WTC11 (cell line): ENCODE data around the gene EHBP1. TPM values are rescaled to one million over a fixed set of nuclear protein-coding genes. Genes with fewer than 3 reads are reported as not detected.

Source experiments
- ATAC-seq: fragments of 200-7000 bp; cut with Tn5 transposase; 2 replicates; pipeline ENCODE4 v1.10.0; 2021; ENCODE audit warnings: mild to moderate bottlenecking, moderate library complexity
- CTCF ChIA-PET: fragments of 300-600 bp; sonication (Branson Sonifier 250); formaldehyde crosslinking; loops from one replicate; lab custom pipeline; 2021; ENCODE audit warnings: antibody characterized with exemption; lab: Charles Lee
- POLR2A ChIA-PET: fragments of 350-600 bp; sonication (Branson Sonifier 250); formaldehyde crosslinking; loops from one replicate; lab custom pipeline; 2021; ENCODE audit warnings: antibody characterized with exemption; lab: Charles Lee
- DNase-seq: peaks from one replicate; pipeline ENCODE4 v3.0.0; 2021; ENCODE audit warnings: low spot score
- H3K27ac Mint-ChIP-seq: 2 replicates; pipeline ENCODE4 v1.8.0; 2021; ENCODE audit warnings: mixed read lengths
- H3K27me3 Mint-ChIP-seq: 2 replicates; pipeline ENCODE4 v1.8.0; 2021; ENCODE audit warnings: low read depth, mild to moderate bottlenecking, moderate library complexity, mixed read lengths
- H3K36me3 Mint-ChIP-seq: 2 replicates; pipeline ENCODE4 v1.8.0; 2021; ENCODE audit warnings: mixed read lengths
- H3K4me1 Mint-ChIP-seq: 2 replicates; pipeline ENCODE4 v1.8.0; 2022; ENCODE audit warnings: mixed read lengths
- H3K4me3 Mint-ChIP-seq: 2 replicates; pipeline ENCODE4 v1.8.0; 2021; ENCODE audit warnings: mild to moderate bottlenecking, moderate library complexity, mixed read lengths
- H3K9me3 Mint-ChIP-seq: 2 replicates; pipeline ENCODE4 v1.8.0; 2021; ENCODE audit warnings: mixed read lengths
- AFF4 ChIP-seq: sonication (generic); formaldehyde crosslinking; IDR thresholded peaks from 2 replicates; pipeline ENCODE4 v1.8.1; 2023; ENCODE audit warnings: mild to moderate bottlenecking, missing genetic modification reagents, borderline replicate concordance
- ATF1 ChIP-seq: sonication (generic); formaldehyde crosslinking; IDR thresholded peaks from 2 replicates; pipeline ENCODE4 v1.8.1; 2023; ENCODE audit warnings: mild to moderate bottlenecking, moderate library complexity, missing genetic modification reagents
- CDX4 ChIP-seq: fragments of 250-450 bp; sonication (Bioruptor Pico); IDR thresholded peaks from 2 replicates; pipeline ENCODE4 v1.9.0; 2021; ENCODE audit warnings: moderate library complexity, mild to moderate bottlenecking, inconsistent platforms, borderline replicate concordance
- CREB1 ChIP-seq: sonication (generic); formaldehyde crosslinking; IDR thresholded peaks from 2 replicates; pipeline ENCODE4 v1.8.0; 2023; ENCODE audit warnings: mild to moderate bottlenecking, missing genetic modification reagents
- ESRRA ChIP-seq: sonication (generic); formaldehyde crosslinking; IDR thresholded peaks from 2 replicates; pipeline ENCODE4 v1.8.1; 2022; ENCODE audit warnings: mild to moderate bottlenecking, missing genetic modification reagents, borderline replicate concordance
- GABPB1 ChIP-seq: sonication (generic); formaldehyde crosslinking; IDR thresholded peaks from 2 replicates; pipeline ENCODE4 v1.8.1; 2023; ENCODE audit warnings: mild to moderate bottlenecking, missing genetic modification reagents
- NFE2L1 ChIP-seq: sonication (generic); formaldehyde crosslinking; IDR thresholded peaks from 2 replicates; pipeline ENCODE4 v1.8.1; 2023; ENCODE audit warnings: missing genetic modification reagents
- NR3C1 ChIP-seq: sonication (generic); formaldehyde crosslinking; conservative IDR thresholded peaks from 2 replicates; pipeline ENCODE4 v1.8.1; 2023; ENCODE audit warnings: low read depth, mild to moderate bottlenecking, missing genetic modification reagents
- OVOL2 ChIP-seq: fragments of 250-450 bp; sonication (Bioruptor Pico); IDR thresholded peaks from 2 replicates; pipeline ENCODE4 v1.9.0; 2021; ENCODE audit warnings: mild to moderate bottlenecking, borderline replicate concordance
- PRDM15 ChIP-seq: sonication (generic); formaldehyde crosslinking; IDR thresholded peaks from 2 replicates; pipeline ENCODE4 v1.8.0; 2022; ENCODE audit warnings: missing genetic modification reagents
- SMAD4 ChIP-seq: sonication (generic); formaldehyde crosslinking; IDR thresholded peaks from 2 replicates; pipeline ENCODE4 v1.8.0; 2022; ENCODE audit warnings: mild to moderate bottlenecking, missing genetic modification reagents
- SP1 ChIP-seq: sonication (generic); formaldehyde crosslinking; conservative IDR thresholded peaks from 2 replicates; pipeline ENCODE4 v1.8.1; 2022; ENCODE audit warnings: missing genetic modification reagents
- TCF7 ChIP-seq: sonication (generic); formaldehyde crosslinking; IDR thresholded peaks from 2 replicates; pipeline ENCODE4 v1.8.0; 2022; ENCODE audit warnings: mild to moderate bottlenecking, low read depth, missing genetic modification reagents, moderate library complexity
- TEAD1 ChIP-seq: sonication (generic); formaldehyde crosslinking; IDR thresholded peaks from 2 replicates; pipeline ENCODE4 v1.8.0; 2022; ENCODE audit warnings: mild to moderate bottlenecking, missing genetic modification reagents
- TP53 ChIP-seq: sonication (generic); formaldehyde crosslinking; IDR thresholded peaks from 2 replicates; pipeline ENCODE4 v1.8.1; 2023; ENCODE audit warnings: mild to moderate bottlenecking, missing genetic modification reagents
- ZBTB21 ChIP-seq: sonication (generic); formaldehyde crosslinking; IDR thresholded peaks from 2 replicates; pipeline ENCODE4 v1.8.1; 2023; ENCODE audit warnings: mild to moderate bottlenecking, missing genetic modification reagents, borderline replicate concordance
- ZNF121 ChIP-seq: sonication (generic); formaldehyde crosslinking; IDR thresholded peaks from 2 replicates; pipeline ENCODE4 v1.8.0; 2023; ENCODE audit warnings: missing genetic modification reagents
- total RNA-seq: library from RNA; stranded (reverse); gene quantifications from 3 replicates; pipeline ENCODE4 v1.2.3, GENCODE V29; 2021

EHBP1 gene
- total RNA-seq, 1 experiment from 2014 or later, result 36.4 TPM

- ATAC-seq, result no peak
- H3K4me3 Mint-ChIP-seq, result no peak overlapping the region
Observed at GRCh38 chr2:63000801-63001200, 295.3 kb downstream of the EHBP1 start.

More at GRCh38 chr2:63000801-63001200, 295.3 kb downstream of the EHBP1 start:
- POLR2A ChIA-PET, result interaction anchor here (0.5 kb wide), 1 partner anchor 20 kb away, joined by 3 read pairs; no protein-coding TSS in a partner anchor
- DNase-seq, result no peak
- H3K27ac Mint-ChIP-seq, result no peak overlapping the region
- CTCF ChIA-PET, result no interaction called here
- no peaks in the 10 kb centered on the region for H3K27me3 Mint-ChIP-seq
- peaks cover 5% of the 10 kb centered on the region; the same call in 1 of the 2 replicates for H3K36me3 Mint-ChIP-seq
- no peaks in the 10 kb centered on the region for H3K9me3 Mint-ChIP-seq
- peaks cover 6% of the 10 kb centered on the region for H3K4me1 Mint-ChIP-seq
- no peak for TF ChIP-seq PRDM15
- no peak for TF ChIP-seq OVOL2 (CRISPR knock-in tag)
- TF ChIP-seq SP1 (CRISPR knock-in tag), result no peak
- no peak for TF ChIP-seq GABPB1 (CRISPR knock-in tag)
- TF ChIP-seq ATF1 (CRISPR knock-in tag), result no peak
- TF ChIP-seq TEAD1 (CRISPR knock-in tag), result no peak
- TF ChIP-seq ZNF121 (CRISPR knock-in tag), result no peak
- TF ChIP-seq NR3C1 (CRISPR knock-in tag), result no peak
- no peak for TF ChIP-seq CDX4 (CRISPR knock-in tag)
- TF ChIP-seq TP53 (CRISPR knock-in tag), result no peak
- no peak for TF ChIP-seq TCF7
- TF ChIP-seq NFE2L1, result no peak
- TF ChIP-seq CREB1, result no peak
- TF ChIP-seq ESRRA (CRISPR knock-in tag), result no peak
- TF ChIP-seq AFF4 (CRISPR knock-in tag), result no peak
- no peak for TF ChIP-seq SMAD4 (CRISPR knock-in tag)
- no peak for TF ChIP-seq ZBTB21 (CRISPR knock-in tag)
